PC-3 (cell line): ENCODE measurements around the gene PRDM12.

Source experiments
- EZH2phosphoT487 ChIP-seq: fragments of 300-600 bp; sonication (generic); IDR thresholded peaks from 2 replicates; pipeline ENCODE4 v1.6.1; 2018; ENCODE audit warnings: mild to moderate bottlenecking, antibody characterized with exemption, low read length, borderline replicate concordance
- TF ChIP-seq, protein P1 (sequence below): fragments of 300-600 bp; sonication (generic); conservative IDR thresholded peaks from 2 replicates; pipeline ENCODE4 v1.5.1; 2017; ENCODE audit warnings: antibody characterized with exemption, low read depth, mild to moderate bottlenecking, low read length

DNA sequence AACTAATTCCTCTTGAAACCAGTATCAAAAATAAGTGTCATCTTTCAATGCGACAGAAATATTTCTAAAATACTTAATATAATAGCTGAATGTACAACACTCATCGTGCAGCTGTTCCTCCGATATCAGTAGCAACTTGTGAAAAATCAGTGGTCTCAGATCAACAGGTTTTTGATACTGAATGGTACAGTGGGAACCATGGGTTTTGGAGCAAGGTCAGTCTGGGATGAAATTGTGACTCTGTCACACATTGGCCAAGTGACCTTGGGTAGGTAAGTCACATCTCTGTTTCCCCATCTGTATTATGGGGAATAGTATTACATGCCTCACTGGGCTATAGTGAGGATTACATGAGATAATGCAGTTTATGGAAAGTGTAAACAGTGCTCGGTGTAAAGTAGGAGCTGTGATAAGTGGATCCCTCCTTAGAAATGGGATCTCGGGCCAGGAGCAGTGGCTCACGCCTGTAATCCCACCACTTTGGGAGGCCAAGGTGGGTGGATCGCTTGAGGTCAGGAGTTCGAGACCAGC lies 46.5 kb downstream of the PRDM12 start:
- TF ChIP-seq, protein P1, sequence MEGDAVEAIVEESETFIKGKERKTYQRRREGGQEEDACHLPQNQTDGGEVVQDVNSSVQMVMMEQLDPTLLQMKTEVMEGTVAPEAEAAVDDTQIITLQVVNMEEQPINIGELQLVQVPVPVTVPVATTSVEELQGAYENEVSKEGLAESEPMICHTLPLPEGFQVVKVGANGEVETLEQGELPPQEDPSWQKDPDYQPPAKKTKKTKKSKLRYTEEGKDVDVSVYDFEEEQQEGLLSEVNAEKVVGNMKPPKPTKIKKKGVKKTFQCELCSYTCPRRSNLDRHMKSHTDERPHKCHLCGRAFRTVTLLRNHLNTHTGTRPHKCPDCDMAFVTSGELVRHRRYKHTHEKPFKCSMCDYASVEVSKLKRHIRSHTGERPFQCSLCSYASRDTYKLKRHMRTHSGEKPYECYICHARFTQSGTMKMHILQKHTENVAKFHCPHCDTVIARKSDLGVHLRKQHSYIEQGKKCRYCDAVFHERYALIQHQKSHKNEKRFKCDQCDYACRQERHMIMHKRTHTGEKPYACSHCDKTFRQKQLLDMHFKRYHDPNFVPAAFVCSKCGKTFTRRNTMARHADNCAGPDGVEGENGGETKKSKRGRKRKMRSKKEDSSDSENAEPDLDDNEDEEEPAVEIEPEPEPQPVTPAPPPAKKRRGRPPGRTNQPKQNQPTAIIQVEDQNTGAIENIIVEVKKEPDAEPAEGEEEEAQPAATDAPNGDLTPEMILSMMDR, result no peak
- TF ChIP-seq EZH2phosphoT487, result no peak
